ENCODE results near the gene SAPCD1.
"Not testable (repeated sequence)": the region's sequence is repeated elsewhere in the genome, so short reads cannot be mapped to it uniquely, and the experiment has no call there.

Gene SAPCD1

GRCh38 chr6:31801031-31801927 lies 38.8 kb downstream of the SAPCD1 start:
- DNase-seq (ENCODE audit: low read depth): not testable (repeated sequence)

GRCh38 chr6:31805939-31806469 lies 43.5 kb downstream of the SAPCD1 start:
- no peak for DNase-seq (ENCODE audit: low read depth)

GRCh38 chr6:31806470-31807272 lies 44.2 kb downstream of the SAPCD1 start, which contains the start of gene LSM2:
Gene LSM2 (minus strand): TSS chr6:31806966. CDS start chr6:31806757, 209 bp downstream.
- peak; percentile 72 for DNase-seq (ENCODE audit: low read depth)

GRCh38 chr6:31808599-31808998 lies 46.1 kb downstream of the SAPCD1 start:
- DNase-seq (ENCODE audit: low read depth): not testable (repeated sequence)

- no peak for DNase-seq (ENCODE audit: low read depth)
These were observed 49.2 kb downstream of the SAPCD1 start for GRCh38 chr6:31811645-31812044.

GRCh38 chr6:31813465-31813849 lies 51.0 kb downstream of the SAPCD1 start:
- no peak for DNase-seq (ENCODE audit: low read depth)
